Vagina (tissue), 2 donors: ENCODE data around the gene PMPCB. TPM values are rescaled to one million over a fixed set of nuclear protein-coding genes. Genes with fewer than 3 reads are reported as not detected.

Experiments
- DNase-seq, 2 donors: peaks; one replicate each; pipeline ENCODE4 v3.0.0-alpha.2; 2017; ENCODE audit errors: extremely low spot score in 2 of 2
- H3K27ac ChIP-seq: fragments of 200-600 bp; sonication (generic); one replicate; pipeline ENCODE4 v1.5.1; 2019
- H3K27me3 ChIP-seq: fragments of 200-600 bp; sonication (generic); one replicate; pipeline ENCODE4 v1.5.1; 2019
- H3K36me3 ChIP-seq, 2 donors: fragments of 200-600 bp; sonication (generic); one replicate each; pipeline ENCODE4 v1.5.1; 2017 to 2019
- H3K4me1 ChIP-seq: fragments of 200-600 bp; sonication (generic); one replicate; pipeline ENCODE4 v1.5.1; 2019
- H3K4me3 ChIP-seq, 2 donors: fragments of 200-600 bp; sonication (generic); 1 replicate in 1 of 2; 2 replicates in 1 of 2; pipeline ENCODE4 v1.5.1; 2016 to 2019
- H3K9me3 ChIP-seq: fragments of 200-600 bp; sonication (generic); one replicate; pipeline ENCODE4 v1.5.1; 2019
- CTCF ChIP-seq, 3 experiments: fragments of 450-650 bp in 2 of 3; fragments of 200-600 bp in 1 of 3; sonication (generic) in 1 of 3; IDR thresholded peaks; one replicate each; pipeline ENCODE4 v1.5.1; 2017 to 2019; ENCODE audit warnings: antibody characterized with exemption in 3 of 3, mild to moderate bottlenecking in 2 of 3, moderate library complexity in 2 of 3
- POLR2A ChIP-seq, 2 donors: fragments of 450-650 bp; IDR thresholded peaks; one replicate each; pipeline ENCODE4 v1.6.1; 2017; ENCODE audit warnings: antibody characterized with exemption in 2 of 2, mild to moderate bottlenecking in 2 of 2, moderate library complexity in 2 of 2
- POLR2AphosphoS5 ChIP-seq, 2 donors: sonication (generic); formaldehyde crosslinking; IDR thresholded peaks; one replicate each; pipeline ENCODE4 v1.9.0; 2017; ENCODE audit warnings: antibody characterized with exemption in 2 of 2, mild to moderate bottlenecking in 2 of 2, low read depth in 1 of 2; ENCODE audit not compliant: insufficient read depth in 1 of 2
- intact Hi-C: fragments of 100-400 bp; cut with DNase I; formaldehyde crosslinking; loops from one replicate; pipeline ENCODE4 v1.15.1; 2023
- total RNA-seq: library from RNA; depleted of rRNA; stranded (reverse); fragments of >200 nt; gene quantifications from one replicate; pipeline ENCODE4 v1.2.3, GENCODE V29; 2016

The PMPCB gene
- total RNA-seq, 1 donor from 2014 or later: 28.7 TPM

DNA sequence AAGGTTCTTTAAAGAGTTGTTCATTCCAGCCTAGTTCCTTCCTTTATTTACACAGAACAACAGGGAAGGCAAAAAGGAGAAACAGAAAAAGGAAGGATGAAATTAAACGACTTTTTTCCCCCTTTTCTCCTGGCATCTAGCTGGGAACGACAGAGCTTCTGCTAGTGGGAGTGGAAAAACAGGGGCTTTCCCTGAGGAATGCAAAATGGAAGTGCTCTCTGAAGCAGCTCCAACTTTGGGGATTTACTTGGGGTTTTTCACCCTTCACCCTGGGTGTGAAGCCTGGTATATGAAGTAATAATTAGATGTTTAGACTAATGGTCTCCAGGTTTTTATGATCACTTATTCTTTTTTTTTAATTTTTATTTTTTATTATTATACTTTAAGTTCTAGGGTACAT, 4.2 kb downstream of the PMPCB start:
- H3K36me3 ChIP-seq: peaks cover 0 to 57% of the 10 kb centered on the region in 2 donors
- no peaks in the 10 kb centered on the region for H3K9me3 ChIP-seq
- no peak overlapping the region for H3K4me3 ChIP-seq
- TF ChIP-seq POLR2A (IDR thresholded peaks at IDR 0.05) (no peak), CTCF (IDR thresholded peaks at IDR 0.05) (no peak), POLR2AphosphoS5 (IDR thresholded peaks at IDR 0.05; ENCODE audit: insufficient read depth in 1 of 2, low read depth in 1 of 2) (no peak)
- intact Hi-C loops: no loop called here
- no peaks in the 10 kb centered on the region for H3K27me3 ChIP-seq
- H3K27ac ChIP-seq: no peak overlapping the region
- DNase-seq: no peak
- peaks cover 21% of the 10 kb centered on the region for H3K4me1 ChIP-seq

- intact Hi-C loops: no loop called here
- no peak overlapping the region for H3K27ac ChIP-seq
- DNase-seq: no peak
- H3K4me1 ChIP-seq: no peaks in the 10 kb centered on the region
- no peaks in the 10 kb centered on the region for H3K9me3 ChIP-seq
- H3K4me3 ChIP-seq: no peak overlapping the region
- no peaks in the 10 kb centered on the region for H3K27me3 ChIP-seq
- TF ChIP-seq POLR2A (IDR thresholded peaks at IDR 0.05) (no peak), CTCF (IDR thresholded peaks at IDR 0.05) (no peak), POLR2AphosphoS5 (IDR thresholded peaks at IDR 0.05; ENCODE audit: insufficient read depth in 1 of 2, low read depth in 1 of 2) (no peak)
- peaks cover 0 to 82% of the 10 kb centered on the region in 2 donors for H3K36me3 ChIP-seq
These were observed 10.4 kb downstream of the PMPCB start for GRCh38 chr7:103307503-103308231.

DNA sequence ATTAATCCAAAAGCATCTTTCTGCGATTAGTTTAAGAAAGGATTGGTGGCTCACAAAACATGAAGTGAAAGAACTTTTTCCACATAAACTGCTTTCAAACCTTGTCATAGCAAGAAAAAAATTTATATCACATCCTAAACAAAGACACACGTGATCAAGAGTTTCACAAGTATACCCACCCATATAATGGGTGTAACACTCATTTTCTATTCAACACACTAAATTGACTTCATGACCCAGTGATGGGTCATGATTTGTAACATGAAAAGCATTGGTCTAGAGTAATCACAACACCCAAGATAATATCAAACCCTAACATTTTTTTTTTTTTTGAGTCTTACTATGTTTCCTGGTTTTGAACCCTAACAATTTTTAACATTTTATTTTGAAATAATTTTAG, 17.6 kb downstream of the PMPCB start:
- H3K27ac ChIP-seq: no peak overlapping the region
- intact Hi-C loops: no loop called here
- H3K36me3 ChIP-seq: peaks cover 0 to 77% of the 10 kb centered on the region in 2 donors

DNA sequence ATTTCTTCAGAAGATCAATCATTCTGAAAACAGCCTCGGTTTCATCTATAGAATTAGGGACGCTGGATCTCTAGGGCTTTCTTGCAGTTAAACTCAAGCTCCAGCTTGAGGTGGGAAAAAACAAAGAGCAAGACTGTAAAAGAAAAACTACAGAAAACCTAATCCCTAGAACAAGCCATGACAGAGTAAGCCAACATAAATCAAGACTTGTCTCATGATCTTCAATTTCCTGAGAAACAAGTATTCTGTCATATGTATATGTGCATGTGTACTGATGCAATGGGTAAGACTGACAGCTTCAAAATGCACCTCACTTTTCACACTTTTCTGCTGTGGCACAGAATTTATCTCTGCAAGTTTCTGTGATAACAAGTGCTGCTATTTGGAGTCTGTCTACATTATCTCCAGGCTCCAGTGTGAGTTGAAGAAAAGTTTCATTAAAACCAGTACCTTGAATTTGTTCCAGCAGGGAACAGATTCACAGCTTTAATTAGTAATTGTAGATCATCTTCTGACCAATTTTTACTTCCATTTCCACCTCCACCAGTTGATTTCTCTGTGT, 19.2 kb downstream of the PMPCB start:
- Histone ChIP-seq H3K27me3 (no peaks in the 10 kb centered on the region), H3K27ac (no peak overlapping the region), H3K9me3 (no peaks in the 10 kb centered on the region), H3K4me3 (no peak overlapping the region), H3K4me1 (no peaks in the 10 kb centered on the region), H3K36me3 (peaks cover 0 to 77% of the 10 kb centered on the region in 2 donors)
- DNase-seq: no peak
- no peak for TF ChIP-seq POLR2AphosphoS5 (IDR thresholded peaks at IDR 0.05; ENCODE audit: insufficient read depth in 1 of 2, low read depth in 1 of 2)
- no peak for TF ChIP-seq CTCF (IDR thresholded peaks at IDR 0.05)
- no peak for TF ChIP-seq POLR2A (IDR thresholded peaks at IDR 0.05)
- intact Hi-C loops: no loop called here

More for the DNA sequence above, 17.6 kb downstream of the PMPCB start:
- no peak for TF ChIP-seq POLR2AphosphoS5 (IDR thresholded peaks at IDR 0.05; ENCODE audit: insufficient read depth in 1 of 2, low read depth in 1 of 2)
- TF ChIP-seq POLR2A (IDR thresholded peaks at IDR 0.05): no peak
- Histone ChIP-seq H3K27me3 (no peaks in the 10 kb centered on the region), H3K4me3 (no peak overlapping the region), H3K4me1 (no peaks in the 10 kb centered on the region), H3K9me3 (no peaks in the 10 kb centered on the region)
- no peak for DNase-seq

DNA sequence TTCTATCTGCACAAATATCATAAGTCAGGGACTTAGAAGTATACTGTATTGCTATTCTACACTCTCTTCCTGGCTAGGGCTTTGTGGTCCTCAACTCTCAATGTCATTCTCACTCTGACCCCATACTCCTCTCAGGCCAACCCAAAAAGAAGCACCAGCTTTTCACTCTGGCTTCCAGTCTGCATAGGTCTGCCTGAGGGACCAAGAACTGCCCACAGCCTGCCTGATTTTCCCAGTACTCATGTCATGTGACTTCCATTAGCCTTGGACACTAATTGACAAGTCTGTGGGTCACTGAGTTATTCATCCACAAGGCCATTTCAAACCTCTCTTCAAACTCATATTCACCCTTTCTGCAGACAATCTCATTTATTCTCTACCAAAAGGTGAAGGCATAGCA, 19.8 kb downstream of the PMPCB start:
- Histone ChIP-seq H3K4me3 (no peak overlapping the region), H3K4me1 (no peaks in the 10 kb centered on the region), H3K9me3 (no peaks in the 10 kb centered on the region), H3K27me3 (no peaks in the 10 kb centered on the region), H3K27ac (no peak overlapping the region), H3K36me3 (peaks cover 0 to 77% of the 10 kb centered on the region in 2 donors)
- intact Hi-C loops: no loop called here
- no peak for DNase-seq
- TF ChIP-seq POLR2A (IDR thresholded peaks at IDR 0.05) (no peak), POLR2AphosphoS5 (IDR thresholded peaks at IDR 0.05; ENCODE audit: insufficient read depth in 1 of 2, low read depth in 1 of 2) (no peak), CTCF (IDR thresholded peaks at IDR 0.05) (no peak)
